HG03060 (cell line): ENCODE results near the gene ACSL1.

Experiments
- ATAC-seq: cut with Tn5 transposase; IDR thresholded peaks from one replicate; pipeline ENCODE4 v1.9.1; 2021; ENCODE audit warnings: low read depth, moderate number of reproducible peaks; ENCODE audit not compliant: unreplicated experiment

ACSL1 gene

GRCh38 chr4:184732126-184732525 is 93.6 kb downstream of the ACSL1 start:
- no peak for ATAC-seq

DNA sequence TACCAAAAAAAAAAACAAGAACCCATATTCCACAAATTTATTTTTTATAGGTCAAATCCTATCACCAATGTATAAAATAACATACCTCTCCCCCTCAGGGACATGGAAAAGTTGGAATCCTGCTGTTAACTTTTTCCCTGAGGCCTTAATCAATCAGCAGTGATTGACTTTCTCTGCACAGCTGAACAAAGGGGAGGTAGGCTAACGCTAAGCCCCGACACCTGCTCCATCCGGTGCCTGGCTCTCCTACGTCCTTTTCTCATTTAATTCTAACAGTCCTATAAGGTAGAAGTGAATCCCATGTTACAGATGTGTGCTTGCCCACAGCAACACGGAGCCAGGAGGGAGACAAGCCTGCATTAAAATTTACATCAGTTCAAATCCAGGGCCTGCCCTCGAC is 94.7 kb downstream of the ACSL1 start:
- ATAC-seq = no peak

GRCh38 chr4:184729946-184730345 is 95.8 kb downstream of the ACSL1 start:
- no peak for ATAC-seq

GRCh38 chr4:184728858-184729257 is 96.9 kb downstream of the ACSL1 start:
- ATAC-seq = no peak

DNA sequence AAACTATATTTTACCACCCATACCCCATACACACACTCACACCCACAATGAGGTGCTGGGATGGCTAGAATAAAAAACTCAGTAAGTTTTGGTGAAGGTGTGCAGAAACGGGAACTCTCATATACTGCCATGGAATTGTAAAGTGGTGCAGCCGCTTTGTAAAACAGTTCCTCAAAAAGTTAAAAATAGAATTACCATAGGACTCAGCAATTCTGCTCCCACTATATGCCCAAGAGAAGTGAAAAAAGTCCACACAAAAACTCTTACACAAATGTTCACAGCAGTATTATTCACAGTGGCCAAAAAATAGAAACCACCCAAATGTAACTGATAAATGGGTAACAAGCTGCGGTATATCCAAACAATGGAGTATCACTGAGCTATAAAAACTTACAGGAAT is 98.3 kb downstream of the ACSL1 start:
- ATAC-seq = no peak

GRCh38 chr4:184722798-184723197 is 103.0 kb downstream of the ACSL1 start:
- ATAC-seq = no peak

DNA sequence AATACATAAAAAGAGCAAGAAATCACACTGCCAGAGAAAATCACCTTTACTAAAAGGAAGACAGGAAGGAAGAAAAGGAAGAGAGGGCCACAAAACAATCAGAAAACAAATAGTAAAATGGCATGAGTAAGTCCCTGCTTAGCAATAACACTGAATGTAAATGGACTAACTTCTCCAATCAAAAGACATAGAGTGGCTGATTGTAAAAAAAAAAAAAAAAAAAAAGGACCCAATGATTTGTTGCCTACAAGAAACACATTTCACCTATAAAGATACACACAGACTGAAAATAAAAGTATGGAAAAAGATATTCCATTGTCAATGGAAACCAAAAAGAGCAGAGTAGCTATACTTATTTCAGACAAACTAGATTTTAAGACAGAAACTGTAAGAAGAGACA is 104.5 kb downstream of the ACSL1 start:
- no peak for ATAC-seq

DNA sequence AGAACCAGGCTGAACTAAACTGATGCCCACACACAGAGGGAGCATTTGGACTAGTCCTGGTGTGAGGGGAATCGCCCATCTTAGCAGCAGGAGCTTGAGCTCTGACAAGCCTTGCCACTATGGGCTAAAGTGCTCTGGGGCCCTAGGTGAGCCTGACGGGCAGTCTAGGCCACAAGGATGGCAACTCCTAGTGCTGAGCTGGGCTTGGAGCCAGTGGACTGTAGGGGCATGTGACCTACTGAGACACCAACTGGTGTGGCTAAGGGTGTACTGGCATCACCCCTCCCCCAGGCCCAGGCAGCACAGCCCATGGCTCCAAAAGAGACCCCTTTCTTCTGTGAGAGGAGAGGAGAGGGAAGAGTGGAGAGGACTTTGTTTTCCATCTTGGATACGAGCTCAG is 106.4 kb downstream of the ACSL1 start:
- ATAC-seq = no peak

DNA sequence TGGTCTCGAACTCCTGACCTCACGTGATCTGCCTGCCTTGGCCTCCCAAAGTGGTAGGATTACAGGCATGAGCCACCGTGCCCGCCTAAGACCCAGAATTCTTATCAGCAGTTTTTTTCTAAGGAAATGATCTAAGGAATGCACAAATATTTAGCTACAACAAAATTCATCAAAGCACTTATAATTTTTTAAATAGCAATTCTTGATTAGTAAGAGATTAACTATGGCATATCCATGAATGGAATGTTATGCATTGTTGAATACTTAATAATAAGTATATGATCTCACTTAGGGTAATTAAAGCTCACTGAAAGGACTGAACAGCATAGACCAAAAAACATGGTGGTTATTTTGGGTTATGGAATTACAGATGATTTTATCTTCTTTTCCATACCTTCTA is 110.2 kb downstream of the ACSL1 start:
- no peak for ATAC-seq

DNA sequence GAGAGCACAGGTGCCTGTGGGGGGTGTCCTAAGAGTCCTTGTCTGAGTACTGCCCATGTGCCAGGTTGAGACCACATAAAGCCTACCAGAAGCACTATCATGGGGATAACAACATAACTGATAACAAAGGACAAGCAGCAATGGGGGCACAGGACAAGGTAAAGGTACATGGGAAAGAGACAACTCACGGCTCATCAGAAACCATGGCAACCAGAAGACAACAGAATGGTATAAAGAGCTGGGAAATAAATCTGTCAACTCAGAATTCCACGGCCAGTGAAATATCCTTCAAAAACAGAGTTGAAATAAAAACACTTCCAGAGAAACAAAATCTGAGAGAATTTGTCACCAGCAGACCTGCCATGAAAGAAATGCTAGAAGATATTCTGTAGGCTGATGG is 111.9 kb downstream of the ACSL1 start:
- no peak for ATAC-seq

DNA sequence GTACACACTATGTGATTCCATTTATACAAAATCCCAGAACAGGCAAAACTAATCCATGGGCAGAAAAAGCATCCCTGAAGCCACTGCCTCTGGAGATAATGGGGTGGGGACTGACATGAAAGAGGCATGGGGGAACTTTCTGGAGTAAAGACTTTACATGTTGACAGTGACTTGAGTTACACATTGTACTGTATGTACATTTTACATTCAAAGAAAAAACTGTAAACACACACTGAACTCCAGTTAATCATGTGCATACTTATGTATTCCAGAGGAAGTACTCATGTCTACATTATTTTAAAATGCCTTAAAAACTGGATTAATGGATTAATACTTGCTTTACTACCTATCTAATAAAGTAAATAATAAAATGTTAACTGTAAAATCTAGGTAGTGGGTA is 113.4 kb downstream of the ACSL1 start:
- no peak for ATAC-seq

- ATAC-seq = no peak
These were observed 119.3 kb downstream of the ACSL1 start for GRCh38 chr4:184706453-184706852.

- ATAC-seq = no peak
These were observed 120.1 kb downstream of the ACSL1 start for GRCh38 chr4:184705692-184706091.
